DLD1 (cell line): ENCODE data around the gene DCANP1.
"Not testable (repeated sequence)": the region's sequence is repeated elsewhere in the genome, so short reads cannot be mapped to it uniquely, and the experiment has no call there.

Experiments used
- in situ Hi-C: cut with HindIII; loops from 2 replicates; pipeline ENCODE4 v1.10.0; 2017; ENCODE audit warnings: low sequenced_read_pairs

Gene DCANP1, protein sequence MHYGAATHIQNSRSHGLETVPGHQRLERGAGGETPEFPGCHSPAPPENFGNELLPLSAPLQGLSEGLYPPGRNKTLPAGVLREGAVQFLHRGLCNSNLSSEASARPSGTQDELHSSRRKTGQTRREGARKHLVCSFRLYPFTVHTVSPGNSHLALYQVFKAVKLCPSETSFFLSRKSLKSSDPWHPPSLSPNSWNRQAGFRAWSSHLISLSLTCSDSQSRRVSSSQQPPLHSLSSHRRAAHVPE

DNA sequence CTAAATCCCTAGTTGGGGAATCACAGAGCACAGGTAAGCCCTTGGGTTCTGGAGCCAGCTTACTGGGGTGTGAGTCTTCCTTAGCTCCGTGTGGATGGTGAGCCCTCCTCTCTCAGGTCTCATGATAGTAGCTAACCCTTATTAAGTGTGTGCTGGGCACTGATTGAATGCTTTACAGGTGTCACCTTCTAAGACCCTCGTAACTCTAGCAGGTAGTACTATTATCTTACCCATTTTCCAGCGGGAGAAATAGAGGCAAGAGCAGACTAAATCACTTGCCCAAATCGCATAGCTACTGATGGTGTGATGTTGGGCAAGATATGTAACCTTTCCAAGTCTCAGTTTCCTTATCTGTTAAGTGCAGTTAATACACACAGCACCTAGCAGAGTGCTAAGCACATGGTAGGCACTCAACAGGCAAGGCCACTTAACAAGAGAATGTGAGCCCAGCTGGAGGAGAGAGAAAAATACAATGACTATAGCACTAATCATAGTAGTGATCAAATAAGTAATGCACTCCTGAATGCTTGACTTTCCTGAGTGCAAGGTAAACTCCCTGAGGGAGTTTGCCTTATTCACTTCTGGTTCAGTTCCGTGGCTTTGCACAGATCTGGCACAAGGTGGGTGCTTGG, at the start of gene DCANP1:
Gene DCANP1 (minus strand): TSS at position 51 of the 632 bp plus-strand sequence. CDS start 240 bp downstream, outside the sequence.
- in situ Hi-C loops = no loop called here

DNA sequence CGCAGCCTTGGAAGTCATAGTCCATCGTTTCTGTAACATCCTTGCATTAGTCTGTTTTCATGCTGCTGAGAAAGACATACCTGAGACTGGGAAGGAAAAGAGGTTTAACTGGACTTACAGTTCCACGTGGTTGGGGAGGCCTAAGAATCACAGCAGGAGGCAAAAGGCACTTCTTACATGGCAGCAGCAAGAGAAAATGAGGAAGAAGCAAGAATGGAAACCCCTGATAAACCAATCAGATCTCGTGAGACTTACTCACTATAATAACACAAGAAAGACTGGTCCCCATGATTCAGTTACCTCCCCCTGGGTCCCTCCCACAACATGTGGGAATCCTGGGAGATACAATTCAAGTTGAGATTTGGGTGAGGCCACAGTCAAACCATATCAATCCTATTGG, 48.4 kb upstream of the DCANP1 start:
- in situ Hi-C loops = not testable (repeated sequence)

DNA sequence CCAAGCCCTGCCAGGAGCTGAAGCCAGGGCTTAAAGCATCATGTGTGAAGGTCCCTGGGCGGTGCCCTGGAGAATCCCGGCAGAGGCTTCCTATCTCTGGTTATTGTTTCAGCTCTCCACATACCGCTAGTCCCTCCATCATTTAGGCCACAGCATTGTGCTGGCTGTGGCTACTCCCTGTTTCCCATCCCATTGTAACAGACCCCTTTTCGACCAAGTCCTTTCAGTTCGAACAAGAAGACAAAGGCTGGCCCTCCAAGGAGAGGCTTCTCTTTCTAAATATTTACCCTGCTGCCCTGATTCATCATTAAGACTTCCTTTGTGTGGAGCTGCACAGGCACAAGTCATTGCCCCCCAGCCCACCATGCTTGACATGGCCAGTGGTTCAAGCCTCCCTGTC, 47.0 kb upstream of the DCANP1 start:
- in situ Hi-C loops = no loop called here

DNA sequence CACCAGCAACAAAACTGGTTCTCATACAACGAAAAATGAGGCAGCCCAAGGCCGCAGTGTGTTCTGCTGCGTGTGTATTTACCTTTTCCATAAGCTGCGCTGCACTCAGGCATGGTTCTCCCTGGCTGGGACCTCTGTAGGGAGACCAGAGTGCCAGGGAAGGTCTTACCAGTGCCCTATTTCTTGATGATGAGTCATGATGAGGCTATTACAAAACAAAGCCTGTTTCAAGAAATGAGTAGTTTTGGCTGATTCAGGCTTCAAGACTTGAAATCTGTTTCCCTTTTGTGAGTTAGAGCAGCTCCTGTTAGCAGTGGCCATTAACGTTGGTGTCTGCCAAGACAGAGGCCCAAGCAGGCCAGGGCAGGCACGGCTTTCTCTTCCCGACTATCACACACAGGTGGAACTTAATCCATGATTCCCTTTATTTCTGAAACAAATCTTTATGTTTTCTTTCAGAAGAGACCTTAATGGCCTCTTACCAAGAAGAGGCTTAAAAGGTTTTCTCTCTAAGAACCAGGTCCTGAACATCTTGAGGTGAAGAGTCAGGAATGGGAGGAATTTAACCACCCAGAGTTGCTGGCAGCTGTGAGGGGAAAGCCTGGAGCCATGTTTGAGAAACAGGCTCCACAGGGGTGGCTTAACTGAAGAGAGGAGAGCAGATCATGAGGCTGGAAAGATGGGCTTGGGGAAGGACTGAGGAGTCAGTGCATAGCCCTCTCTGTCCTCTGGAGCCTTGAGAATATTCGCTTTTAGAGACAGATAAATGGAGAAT, 46.4 kb upstream of the DCANP1 start:
- in situ Hi-C loops = no loop called here

DNA sequence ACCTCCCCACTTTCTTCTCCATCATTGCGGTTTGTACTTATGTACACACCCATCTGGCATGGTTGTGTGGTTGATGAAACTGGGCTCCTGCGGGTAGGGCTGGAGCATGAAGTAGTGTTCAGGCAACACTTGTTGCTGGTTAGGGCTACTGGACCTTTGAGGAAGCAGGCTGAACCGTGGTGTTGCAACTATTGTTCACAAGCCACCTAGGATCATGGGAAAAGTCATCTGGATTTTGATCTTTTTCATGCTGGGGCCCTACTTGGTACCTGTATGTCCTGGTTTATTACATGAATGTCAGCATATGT, 45.1 kb upstream of the DCANP1 start:
- in situ Hi-C loops = no loop called here

DNA sequence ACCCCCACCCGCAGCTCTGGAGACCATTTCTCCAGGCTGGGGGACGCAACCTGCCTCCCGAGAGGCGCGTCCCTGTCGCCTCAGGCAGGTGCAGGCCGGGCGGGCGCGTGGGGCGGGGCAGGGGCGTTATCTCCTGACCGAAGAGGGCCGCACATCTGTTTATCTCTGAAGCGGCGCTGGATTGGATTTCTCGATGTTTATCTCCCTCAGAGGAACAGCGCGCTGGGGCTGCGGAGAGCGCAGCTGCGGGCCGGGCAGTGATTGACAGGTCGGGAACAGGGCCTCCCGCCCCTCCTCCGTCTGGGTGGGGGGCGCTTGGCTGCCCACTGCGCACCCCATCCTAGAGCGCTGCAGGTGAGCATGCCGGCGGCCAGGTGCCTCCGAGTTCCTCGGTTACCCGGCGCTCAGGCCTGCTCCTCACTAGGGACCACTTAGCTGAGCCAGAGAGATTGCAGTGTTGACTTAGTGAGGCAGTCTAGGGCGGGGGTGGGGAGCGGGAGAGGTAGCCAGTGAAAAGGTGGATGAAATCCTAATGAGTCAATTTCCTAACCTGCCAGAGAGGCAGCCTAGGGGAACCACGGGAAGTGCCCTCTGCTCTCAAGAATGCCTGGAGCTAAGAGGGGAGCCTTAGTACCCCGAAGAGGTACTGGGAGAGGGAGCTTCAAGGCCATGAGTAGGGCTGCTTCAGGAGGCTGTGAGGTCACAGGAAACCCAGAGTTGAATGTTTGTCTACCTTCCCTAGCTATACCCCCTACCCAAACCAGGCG, 44.6 kb upstream of the DCANP1 start:
- in situ Hi-C loops = no loop called here

DNA sequence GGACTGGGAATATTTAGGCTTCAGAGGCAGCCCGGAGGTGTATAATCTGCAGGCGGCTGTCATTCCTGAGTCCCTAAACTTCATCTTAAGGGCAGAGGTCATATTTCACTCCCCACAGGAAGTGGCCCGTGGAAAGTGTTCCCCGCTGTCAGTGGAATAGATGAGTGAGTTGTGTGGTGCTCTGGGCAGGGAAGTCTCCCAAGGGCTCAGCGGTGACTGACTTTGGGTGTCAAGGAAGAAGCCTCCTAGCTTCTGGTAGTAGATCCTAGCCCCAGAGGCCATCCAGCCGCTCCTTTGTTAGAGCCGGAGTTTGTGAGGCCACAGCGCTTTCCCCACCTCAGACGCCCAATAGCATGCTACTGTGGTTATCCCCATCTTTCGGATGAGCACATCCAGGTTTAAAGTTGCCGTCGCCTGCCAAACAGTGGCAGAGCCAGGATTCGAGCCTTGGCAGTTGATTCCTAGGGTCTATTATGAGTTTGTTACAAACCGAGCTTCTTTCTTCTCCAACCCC, 43.9 kb upstream of the DCANP1 start:
- in situ Hi-C loops = no loop called here

DNA sequence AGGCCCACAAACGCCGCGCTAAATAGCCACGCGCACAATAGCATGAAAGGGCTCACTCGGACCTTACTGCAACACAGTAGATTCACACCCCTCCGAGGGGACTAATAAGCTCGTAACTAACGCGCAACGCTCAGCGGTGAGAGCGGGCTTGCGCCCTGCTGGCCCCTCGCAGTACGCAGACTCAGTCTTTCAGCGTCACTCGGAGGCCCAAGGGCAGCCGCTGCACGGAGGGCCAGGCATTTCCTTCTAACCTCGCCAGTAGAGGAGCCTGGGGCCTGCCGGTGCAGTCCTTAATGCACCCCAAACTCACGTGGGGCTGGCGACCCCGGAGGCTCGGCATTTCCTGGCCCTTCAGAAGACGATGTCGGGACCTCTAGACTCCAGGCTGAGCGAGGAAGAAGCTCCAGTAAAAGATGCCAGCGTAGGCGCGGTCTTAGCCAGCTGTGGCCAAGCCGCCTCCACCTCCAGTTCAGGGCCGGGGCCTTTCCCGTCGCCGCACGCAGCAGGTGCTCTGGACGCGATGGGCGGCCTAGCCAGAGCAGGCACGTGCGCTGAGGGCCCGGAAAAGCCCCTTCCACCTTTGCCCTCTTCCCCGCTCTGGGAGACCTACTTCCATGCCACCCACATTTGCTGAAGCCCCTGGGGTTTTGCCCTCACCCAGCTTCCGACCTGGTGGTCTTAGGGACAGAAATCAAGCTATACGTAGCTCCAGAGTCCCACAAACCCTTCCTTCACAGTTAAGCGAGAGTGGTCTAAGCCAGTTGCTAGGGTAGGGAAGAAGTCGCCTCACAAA, 43.3 kb upstream of the DCANP1 start:
- in situ Hi-C loops = no loop called here

DNA sequence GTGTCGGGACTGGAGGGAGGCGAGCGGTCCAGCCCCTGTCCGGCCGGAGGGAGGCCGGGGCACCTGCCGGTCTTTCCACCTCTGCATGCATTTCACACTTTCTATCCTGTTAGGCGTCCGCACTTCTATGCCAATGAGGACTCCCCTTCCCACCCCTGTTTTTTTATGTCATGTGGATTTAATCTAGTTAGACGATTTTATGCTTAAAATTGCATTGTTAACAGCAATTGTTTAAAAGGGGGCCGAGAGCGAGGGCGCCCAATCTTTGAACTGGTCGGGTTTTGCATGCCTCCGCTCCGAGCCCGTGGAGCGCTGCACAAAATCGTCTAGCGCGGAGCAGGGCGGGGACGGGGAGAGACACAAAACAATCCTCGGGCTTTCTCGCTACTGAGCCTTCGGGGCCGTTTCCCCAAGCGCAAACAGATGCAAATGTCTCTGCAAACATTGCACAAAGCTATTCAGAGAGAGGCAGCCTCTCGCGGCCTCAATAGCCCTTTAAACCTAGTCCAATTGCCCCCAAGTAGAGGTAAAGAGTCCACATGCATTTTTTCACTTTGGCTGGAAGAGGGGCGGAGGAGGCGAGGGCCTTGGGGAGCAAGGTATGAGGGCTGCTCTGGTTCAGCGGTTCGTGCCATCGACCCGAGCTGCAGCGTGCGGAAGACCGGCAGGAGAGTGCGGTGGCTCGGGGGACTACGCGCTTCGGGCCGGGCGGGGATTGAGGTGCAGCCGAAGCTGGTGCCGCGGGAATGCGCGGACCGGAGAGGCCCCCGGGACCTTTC, 42.5 kb upstream of the DCANP1 start:
- in situ Hi-C loops = no loop called here

DNA sequence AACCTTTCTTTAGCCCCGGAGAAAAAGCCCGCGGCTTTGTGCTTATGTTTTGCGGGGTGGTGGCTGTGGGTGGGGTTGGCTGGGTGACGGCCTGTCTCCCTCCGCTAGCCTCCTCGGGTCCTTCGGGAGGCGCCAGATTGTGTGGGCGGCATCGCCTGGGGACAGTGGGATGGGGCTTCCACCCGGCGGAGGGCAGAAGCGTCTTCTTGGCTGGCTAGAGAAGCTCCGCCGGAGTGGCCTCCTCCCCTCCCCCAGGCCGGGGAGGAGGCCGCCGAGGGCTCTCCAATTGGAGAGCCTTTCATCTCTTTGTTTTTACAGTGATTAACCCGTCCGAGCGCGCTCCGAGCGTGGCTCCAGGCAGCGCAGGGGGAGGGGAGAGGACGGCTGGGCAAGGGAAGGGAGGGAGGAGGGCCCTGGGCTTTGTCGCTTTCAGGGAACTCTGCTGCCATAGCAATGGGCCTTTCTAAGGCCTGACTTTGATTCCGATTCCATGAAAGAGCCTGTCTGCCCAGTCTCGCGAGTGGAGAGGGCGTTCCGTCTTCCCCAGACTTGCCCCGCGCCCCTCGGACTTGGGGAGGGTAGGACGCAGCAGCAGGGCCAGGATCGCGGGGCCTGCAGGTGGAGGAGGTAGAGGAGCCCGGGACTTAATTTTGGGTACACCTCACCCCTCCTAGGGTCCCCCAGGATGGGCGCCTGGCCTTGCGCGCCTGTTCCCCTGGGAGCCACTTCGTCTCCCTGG, 41.7 kb upstream of the DCANP1 start:
- in situ Hi-C loops = no loop called here

DNA sequence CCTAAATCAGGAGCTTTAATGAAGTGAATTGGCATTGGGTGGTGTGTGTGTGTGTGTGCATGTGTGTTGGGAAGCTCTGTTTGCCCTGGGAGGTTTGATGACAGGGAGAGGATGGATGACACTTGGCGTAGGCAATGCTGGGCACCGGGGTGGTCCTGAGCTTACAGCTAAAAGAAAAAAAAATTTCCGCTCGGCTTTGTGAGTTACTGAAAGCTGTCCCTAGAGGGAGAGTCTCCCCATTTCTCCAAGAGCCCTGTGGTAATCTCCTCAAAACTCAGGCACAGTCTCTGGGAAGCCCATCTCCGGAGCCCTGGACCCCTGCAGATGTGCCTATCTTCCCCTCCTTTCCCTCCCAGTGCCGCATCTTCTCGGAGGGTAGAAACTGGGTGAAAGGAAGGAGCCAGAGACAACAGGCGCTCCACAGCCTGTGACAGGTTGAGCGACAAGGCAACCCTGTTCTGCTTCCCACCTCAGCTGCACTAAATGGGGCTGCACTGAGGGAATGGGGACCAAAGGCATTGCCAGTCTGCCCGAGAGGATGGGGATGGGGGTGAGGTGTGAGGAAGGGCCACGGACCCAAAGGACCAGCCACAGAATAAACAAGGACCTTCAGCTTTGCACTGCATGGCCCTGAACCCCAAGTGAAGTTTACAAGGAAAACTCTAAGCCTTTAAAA, 40.8 kb upstream of the DCANP1 start:
- in situ Hi-C loops = no loop called here

DNA sequence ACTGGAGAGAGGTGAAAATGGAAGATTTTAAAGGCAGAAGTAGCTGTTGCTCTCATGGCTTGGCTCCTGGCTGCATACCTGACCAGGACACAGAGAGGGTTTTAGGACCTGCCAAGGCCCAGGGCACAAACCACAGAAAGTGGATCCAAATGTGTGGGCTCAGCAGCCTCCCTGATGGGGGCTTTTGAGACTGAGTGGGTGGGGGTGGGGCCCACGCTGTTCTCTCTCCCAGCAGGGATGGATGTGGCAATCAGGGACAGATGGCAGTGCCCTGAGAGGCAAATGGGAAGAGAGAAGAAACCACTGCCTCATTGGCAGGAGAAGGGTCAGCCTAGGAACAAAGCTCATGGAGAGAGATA, 39.9 kb upstream of the DCANP1 start:
- in situ Hi-C loops = no loop called here

DNA sequence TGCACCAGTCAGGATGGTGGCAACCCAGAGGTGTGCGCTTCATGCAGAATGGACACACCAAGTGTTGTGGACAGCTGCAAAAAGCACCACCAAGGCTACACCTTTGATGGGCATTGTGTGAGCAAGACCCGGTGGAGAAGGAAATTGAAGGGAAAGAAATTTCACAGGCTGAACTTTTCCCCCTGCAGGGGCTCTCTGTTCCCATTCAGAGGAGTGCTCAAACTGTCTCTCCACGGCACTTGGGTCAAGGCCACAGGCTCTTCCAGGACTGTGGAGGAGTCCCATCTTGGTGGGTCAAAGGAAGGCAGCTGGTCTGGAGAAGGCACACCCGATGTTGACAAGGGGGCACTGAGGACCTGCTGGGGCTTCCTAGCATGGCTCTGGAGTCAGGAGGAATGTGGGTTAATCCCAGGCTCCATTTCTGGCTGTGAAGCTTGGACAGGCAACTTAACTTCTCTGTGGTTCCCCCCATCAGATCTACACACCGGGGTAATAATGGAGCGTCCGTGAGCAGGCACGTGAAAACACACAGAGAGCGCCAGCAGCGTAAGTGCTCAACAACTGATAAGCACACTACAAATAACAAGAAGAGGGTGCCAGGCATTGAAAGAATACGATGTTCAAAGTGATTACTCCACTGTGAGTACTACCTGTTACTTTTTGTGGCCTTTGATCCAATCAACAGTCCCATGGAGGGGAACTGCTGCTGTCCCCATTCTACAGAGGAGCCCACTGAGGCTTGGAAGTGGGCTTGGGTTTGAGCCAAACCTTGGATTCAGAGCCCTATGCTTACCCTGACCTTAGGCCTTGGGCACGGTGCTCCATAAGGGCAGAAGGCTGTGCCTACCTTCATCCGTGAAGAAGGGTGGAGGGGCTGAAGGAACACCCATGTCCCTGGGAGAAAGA, 39.2 kb upstream of the DCANP1 start:
- in situ Hi-C loops = no loop called here

DNA sequence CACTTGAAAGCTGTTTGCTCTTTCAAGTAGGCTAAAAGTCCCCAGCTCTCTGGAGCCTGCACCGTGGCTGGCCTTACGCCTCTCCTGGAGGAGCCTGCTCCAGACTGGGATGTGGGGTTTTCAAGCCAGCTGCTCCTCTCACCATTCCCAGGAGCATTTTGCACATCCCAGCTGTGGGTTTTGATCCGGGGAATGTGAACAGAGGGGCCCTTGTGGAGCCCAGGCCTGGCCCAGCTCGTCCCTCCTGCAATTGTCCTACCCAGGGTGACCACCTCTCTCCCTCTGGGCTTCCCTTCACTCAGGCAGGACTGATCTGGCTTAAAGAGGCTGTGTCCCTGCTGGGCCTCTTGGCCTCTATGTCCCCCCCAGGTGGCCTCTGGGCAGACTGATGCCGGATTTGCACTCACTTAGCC, 37.5 kb upstream of the DCANP1 start:
- in situ Hi-C loops = no loop called here

DNA sequence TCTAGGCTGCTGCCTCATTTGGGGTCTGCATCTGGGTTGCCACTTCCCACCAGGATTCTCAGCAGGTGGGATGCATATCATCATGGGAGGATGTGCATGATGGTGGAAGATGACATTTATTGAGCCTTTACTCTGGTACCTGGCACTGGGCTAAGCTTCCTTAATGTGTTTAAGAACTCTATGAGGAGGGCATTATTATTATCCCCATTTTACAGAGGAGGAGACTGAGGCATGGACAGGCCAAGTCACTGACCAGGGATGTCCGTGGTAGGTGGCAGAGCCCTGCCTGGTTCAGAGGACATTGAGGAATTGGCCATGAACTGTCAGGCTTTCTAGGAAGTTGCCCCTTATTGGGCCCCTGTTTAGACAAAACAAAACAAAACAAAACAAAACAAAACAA, 36.1 kb upstream of the DCANP1 start:
- in situ Hi-C loops = no loop called here

DNA sequence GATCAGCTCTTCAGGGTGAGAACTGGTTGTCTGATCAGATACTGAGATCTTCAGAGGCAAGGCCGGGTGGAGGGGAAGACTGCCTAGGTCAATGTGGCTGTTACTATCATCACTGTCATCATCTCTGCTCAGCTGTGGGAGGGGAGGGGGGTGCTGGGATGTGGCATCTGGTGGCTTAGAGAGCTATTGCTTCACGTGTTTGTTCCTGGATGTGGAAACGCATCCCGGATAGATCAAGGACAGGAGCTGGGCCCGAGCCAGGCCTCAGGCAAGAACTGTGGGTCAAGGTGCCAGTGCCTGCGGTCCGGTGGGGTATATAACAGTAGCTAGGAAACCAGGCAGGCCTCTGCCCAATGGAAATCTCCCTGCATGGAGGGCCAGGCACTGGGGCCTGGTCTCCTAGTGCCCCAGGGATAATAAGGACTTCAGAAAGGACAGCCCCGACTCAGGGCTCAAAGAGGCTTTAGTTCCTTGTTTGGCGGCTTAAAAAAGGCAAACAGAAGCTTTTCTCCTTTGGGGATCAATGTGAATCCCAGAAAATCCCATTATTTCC, 35.3 kb upstream of the DCANP1 start:
- in situ Hi-C loops = no loop called here

DNA sequence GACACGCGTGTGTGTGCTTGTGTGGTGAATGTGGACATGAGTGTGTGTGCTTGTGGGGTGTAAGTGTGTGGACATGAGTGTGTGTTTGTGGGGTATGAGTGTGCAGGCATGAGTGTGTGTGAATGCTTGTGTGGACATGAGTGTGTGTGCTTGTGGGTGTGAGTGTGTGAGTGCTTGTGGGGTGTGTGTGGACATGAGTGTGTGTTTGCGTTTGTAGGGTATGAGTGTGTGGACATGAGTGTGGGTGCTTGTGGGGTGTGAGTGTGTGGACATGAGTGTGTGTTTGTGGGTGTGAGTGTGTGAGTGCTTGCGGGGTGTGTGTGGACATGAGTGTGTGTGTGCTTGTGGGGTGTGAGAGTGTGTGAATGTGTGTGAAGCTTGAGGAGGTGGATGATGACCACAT, 34.8 kb upstream of the DCANP1 start:
- in situ Hi-C loops = no loop called here
